GM11168 (cell line): Measurements from ENCODE around the gene ZC3H13.

Experiments used
- in situ Hi-C: fragments of 300-500 bp; cut with MboI; formaldehyde crosslinking; loops from one replicate; pipeline ENCODE4 v1.12.0; 2022; ENCODE audit warnings: low sequenced_read_pairs; ENCODE audit not compliant: unreplicated experiment

The ZC3H13 gene

DNA sequence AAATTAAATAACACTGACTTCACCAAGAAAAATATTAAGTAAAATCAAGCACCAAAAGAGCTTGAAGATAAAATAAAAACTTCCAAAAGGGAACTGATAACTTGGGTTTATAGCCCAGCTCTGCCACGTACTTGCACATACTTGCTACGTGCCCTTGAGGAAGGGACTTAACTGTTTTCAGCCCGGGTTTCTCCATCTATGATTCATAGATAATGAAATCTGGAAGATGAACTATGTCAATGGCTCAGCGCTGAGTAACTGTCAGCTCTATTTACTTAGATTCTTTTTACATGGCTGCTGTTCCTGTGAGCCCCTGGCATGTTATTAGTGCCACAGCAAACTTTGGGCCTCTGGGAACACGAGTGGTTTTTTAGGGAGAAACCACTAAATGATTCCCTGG is 9.6 kb upstream of the ZC3H13 start:
- in situ Hi-C loops, result no loop called here

DNA sequence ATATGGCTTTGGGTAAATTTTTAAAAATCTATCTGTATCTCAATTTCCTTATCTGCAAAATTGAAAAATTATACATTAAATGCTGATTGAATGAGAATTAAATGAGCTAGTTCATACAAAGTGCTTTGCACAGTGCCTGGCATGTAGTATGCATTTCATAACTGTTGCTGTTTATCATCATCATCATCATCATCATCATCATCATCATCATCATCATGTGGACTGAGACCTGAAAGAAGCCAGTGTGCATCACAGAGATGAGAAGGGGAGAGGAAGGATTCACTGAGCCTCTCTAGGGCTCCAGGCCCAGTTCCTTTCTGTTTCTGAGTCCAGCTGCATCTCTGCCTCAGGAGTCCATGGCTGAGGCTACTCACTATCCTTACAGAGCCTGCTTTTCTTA is 6.9 kb upstream of the ZC3H13 start:
- in situ Hi-C loops, result no loop called here

DNA sequence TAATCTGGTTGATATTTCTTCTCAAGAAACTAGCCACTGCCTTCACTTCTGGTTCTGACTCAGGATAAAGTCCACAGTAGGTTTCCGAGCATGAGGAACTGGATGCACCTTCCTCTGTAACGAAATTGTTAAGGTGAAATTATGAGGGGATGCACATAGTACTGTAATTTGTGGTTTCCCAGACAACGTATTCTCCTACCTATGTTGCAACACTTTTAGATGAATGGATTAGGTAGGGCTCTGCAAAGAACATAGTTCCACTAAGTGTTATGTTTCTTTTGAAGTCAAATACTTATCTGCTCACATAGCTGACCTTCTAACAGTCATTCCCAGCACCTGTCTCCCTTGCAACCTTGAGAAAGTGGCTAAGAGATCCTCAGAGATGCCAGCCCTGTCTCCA is 5.7 kb upstream of the ZC3H13 start:
- in situ Hi-C loops, result no loop called here

DNA sequence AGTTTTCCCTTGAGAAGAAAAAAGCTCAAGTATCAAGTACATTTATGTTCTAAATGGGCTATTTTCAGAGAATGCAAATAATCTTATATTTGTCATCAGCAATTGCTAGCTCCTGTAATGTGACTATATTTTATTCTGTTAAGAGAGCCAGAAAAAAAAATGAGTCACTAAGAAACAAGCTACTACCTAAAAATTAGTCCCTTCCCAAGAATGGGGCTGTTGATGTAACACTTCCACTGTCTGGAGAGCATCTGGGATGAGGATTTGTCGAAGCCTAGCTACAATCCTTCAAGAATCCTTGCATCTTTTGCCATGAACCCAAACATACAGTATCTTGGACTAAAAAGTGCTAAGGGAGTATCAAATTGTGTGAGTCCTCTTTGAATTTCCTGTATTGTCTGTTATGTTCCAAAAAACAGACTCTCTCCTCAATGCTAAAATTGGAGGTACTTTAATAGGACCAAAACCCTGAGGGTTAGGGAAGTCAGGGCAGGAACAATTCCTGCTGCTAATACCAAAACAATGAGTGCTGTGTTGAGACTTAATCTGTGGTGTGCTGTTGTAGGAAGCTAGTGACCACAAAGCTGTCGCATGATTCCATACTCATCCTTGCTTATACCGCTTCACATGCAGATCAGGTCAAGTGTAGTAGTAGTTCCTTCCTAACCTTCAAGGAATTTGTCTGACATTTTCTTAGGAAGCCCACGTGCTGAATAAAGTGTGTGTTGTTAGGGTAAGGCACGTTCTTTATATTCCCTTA is 4.9 kb upstream of the ZC3H13 start:
- in situ Hi-C loops, result no loop called here

DNA sequence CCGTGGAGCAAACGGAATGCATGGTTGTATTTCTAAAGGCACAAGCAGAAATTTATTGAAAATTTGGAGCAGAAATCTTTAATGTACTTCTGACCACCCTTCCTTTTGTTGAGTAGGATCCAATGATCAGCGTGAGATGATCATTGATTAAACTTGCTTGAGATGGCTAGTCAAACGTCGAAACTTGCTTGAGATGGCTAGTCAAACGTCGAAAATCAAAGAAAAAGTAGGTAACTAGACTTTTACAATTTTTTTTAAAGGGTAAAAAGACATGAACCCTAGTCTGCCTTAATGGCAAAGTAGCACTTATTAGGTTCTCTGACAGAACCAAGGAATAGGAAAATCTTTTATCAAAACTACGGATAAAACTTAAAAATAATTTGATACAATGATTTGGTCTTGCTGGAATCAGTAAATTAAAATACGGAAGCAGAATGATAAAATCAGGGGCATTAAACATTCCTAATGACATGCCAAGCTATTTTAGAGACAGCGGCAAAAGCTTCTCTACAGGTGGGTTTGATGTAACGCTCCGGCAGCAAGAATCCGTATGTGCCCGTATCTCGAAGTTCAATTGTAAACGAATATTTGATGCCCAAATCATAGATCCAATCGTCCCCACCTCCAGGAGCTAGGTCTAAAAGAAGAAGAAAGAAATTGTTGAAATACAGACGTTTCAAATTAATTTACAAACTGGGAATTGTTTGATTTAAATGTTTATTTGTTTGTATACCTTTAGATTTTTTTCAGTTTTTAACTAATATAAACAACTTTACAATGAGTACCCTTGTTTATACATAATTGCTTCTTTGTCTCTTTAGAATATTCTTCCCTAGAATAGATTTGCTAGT is 841 bp upstream of the ZC3H13 start:
- in situ Hi-C loops, result no loop called here

DNA sequence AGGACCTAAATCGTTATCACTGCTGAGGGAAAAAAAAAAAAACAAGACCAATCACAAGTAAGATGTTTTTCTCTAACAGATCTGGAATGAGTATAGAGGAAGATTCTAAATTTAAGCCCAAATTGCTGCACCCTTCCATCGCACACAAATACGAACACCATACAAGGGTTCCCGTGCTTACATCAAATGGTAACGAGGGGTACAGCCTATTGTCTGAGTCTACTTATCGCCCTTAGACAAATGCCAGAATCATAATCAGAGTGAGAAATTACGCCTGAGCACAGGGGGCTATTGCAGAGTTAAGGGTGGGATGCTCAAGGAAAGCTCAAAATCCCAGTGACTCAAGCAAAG is 603 bp downstream of the ZC3H13 start:
- in situ Hi-C loops, result no loop called here

DNA sequence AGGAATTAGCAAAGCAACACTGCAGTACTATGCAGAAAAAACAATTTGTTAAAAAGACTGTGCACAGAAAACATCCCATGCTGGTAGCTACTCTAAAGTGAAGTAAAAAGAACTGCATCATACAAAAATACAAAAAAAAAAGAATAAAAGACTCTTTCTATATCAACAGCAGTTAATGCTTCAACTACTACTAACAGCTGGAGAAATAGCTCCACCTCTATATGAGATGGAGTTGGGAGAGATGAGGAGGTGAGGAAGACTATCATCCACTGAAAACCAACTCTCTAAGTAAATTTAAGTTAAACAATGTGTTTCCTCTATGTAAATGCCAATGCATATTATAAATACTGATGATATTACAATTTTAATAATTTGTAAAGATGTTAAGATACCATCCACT is 1.8 kb downstream of the ZC3H13 start:
- in situ Hi-C loops, result no loop called here

DNA sequence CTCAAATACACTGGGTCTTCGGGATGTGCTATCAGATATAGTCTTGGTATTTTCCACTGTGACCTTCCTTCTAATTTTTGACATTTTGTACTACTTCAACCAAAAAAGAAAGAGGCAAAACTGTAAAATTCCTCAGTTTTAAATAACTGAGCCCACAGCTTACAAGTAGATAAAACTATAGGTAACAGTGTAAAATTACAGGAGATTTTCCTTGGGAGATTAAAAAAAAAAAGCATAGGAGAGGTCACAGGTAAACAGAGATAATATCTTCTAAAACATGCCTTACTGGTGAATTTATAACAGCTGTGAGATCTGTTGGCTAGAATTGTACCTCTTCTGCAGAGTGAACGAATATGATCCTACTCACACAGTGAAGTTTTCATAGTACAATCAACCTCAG is 7.1 kb downstream of the ZC3H13 start:
- in situ Hi-C loops, result no loop called here

DNA sequence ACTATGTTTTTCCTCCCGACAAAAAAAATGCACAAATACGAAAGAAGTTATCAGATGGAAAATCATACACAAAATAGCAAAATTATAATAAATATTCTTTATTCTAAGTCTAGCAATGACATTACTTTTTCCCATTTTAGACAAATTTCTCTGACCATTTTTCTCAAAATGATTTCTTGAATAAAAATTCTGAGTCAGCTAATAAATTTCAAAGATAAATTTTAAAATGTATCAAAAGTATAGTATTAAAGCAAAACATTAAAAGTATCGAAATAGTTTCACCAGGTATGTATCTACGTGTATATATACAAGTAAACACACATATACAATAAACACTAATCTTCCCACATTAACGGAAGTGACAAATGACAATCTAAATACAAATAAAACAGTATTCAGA is 8.9 kb downstream of the ZC3H13 start:
- in situ Hi-C loops, result no loop called here

DNA sequence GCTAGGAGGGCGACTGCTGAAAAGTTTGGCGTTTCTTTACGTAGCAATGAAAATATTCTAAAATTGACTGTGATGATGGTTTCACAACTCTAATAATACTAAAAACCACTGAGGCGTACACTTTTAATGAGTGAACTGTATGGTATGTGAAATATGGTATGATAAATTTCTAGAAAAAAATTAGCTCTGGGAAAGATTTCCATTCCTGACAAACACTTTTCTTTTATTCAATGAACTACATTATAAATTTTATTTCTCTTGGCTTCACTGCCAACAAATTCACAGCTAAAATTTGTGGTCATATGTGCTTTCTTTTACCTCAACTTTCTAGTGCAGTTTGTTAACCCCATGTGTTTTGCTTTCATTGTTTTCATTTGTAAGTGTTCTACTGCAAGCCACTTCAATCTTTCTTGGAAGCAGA is 11.1 kb downstream of the ZC3H13 start:
- in situ Hi-C loops, result no loop called here

DNA sequence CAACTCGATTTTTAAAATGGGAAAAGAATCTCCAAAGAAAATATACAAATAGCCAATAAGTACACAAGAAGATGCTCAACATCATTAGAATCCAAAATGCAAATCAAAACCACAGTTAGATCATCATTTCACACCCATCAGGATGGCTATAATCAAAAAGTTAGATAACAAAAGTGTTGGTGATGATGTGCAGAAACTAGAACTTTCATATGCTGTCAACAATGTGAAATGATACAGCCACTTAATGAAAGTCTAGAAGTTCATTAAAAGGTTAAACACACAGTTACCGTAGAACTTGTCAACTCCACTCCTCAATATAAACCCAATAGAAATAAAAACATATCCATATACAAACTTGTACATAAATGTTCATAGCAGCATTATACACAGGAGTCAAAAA is 11.8 kb downstream of the ZC3H13 start:
- in situ Hi-C loops, result no loop called here

DNA sequence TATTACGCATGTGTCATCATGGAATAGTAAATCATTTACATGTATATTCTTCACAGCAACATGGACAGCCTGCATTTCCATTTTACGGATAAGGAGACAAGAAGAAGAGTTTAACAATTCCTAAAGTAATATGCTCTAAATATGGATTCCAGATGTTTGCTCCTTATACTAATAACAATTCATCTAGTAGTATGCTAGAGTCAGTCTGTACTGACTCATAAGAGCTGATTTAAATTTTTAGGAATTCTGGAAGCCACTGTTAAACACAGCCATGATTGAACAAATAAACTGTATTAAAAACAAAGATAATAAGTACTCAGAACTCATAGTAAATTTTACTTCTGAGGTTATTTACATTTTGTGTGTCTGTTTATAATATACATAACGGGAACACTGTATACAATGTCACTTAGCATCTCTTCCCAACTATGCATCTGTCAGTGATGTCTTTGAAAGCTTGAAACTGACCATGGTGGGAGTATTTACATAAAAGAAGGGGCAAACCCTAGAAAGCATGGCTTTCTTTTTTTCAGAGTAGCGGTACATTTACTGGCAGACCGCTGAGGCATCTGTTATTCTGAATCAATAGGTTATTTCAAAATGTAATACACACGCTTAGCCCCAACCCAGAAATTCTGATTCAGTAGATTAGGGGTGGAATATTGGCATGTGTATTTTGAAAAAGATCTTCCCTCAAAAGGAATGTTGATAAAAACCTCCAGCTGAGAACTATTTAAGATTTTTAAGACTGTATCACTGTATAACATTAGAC is 12.9 kb downstream of the ZC3H13 start:
- in situ Hi-C loops, result no loop called here

DNA sequence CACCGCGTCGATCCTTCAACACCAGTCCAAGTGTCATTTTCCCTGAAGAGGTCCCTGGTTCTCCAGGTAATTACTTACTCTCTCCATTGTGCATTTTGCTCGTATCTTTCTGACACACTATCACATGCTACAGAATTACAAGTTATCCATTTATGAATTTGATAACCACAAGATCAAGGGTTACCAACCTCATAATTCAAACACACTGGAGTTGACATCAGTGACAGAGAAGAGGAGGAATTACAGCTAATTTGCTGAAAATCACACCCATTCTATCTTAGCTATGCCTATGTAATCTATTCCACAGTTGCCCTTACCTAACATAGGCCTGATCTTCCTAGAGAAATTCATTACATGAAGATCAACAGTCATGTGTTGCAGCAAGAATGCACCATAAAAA is 14.2 kb downstream of the ZC3H13 start:
- in situ Hi-C loops, result no loop called here

DNA sequence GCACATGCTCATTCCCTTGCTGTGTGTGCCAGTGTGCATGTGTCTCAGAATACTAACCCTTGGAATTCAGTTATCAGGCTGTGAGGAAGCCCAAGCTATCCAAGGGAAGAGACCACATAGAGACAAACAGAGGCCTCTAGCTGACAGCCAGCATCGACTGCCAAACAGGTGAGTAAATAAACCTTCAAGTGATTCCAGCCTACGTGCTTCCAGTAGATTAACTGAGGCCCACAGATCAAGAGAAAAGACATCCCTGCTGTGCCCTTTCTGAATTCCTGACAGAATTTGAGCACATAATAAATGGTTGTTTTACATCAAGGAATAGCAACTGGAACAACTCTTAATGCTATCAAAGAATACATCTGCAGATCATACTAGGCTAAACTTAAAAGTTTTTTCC is 17.5 kb downstream of the ZC3H13 start:
- in situ Hi-C loops, result no loop called here

DNA sequence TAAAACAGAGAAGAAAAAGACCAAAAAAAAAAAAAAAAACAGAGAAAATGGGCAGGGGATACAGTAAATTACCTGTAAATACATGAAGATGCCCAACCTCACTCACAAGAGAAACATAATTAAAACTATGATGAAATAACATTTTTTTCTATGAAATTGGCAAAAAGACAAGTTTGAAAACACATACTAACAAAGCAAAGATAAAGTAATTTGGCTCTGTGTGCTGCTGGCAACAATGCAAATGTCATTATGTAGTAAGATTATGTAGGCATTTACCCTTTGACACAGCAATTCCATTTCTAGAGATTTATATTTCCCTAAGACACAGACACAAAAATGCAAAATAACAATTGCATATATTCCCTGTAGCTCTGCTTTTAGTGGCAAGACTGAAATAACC is 20.2 kb downstream of the ZC3H13 start:
- in situ Hi-C loops, result no loop called here

DNA sequence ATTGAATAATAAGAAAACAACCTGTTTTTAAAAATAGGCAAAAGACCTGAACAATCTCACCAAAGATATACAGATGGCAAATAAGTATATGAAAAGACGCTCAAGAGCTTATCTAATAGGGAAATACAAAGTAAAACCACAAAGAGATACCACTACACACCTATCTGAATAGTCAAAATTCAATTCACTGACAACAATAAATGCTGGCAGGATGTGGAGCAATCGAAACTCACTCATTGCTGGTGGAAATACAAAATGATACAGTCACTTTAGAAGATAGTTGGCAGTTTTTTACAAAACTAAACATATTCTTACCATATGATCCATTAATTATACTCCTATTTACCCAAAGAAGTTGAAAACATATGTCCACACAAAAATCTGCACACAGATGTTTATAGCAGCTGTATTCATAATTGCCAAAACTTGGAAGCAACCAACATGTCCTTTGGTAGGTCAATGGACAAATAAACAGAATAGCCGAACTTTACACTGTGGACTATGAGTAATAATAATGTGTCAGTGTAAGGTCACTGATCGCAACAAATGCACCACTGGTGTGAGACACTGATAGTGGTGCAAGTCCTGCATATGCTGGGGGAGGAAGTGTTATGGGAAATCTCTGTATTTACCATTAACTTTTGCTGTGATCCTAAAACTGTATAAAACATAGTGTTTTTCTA is 20.8 kb downstream of the ZC3H13 start:
- in situ Hi-C loops, result no loop called here

DNA sequence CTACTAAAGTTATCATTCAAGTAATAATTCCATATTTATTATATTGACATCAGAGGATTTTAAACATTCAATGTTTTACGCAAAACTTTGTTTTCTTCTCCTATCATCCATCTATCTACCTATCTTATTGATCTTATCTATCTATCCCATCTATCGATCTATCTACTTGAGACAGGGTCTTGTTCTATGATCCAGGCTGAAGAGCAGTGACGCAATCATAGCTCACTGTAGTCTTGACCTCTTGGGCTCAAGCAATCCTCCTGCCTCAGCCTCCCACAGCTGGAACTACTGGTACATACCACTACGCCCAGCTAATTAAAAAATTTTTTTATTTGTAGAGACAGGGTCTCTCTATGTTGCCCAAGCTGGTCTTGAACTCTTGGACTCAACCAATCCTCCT is 27.4 kb downstream of the ZC3H13 start:
- in situ Hi-C loops, result no loop called here

DNA sequence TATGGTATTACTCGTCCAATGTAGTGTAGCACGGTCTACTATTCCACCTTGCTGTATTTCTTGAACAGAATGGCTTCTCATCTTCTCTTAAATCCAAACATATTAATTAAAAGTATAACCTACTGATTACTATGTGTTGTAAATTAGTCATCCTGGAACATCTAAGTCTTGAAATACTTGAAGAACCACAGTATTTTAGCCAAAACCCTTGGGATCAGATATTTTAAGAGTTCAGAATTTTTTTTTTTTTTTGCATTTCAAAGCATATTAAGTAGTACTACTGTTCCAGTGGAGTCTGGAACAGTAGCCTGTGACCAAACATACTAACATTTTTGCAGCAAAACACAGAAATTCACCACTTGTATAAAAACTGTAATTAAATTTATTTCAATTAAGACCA is 30.1 kb downstream of the ZC3H13 start:
- in situ Hi-C loops, result no loop called here

DNA sequence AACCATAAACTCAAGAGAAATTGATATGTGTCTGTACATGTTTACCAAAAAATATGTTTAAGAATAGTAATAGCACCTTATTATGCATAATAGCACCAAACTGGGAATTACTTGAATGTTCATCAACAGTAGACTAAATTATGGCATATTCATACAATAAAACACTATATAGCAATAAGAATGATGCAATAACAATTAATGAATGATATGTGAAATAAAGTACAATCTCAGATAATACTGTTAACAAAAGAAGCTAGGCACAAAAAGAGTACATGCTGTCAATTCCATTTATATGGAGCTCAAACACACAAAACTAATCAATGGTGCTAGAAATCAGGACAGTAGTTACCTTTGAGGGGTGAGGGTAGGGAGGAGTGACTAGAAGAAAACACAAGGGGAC is 36.3 kb downstream of the ZC3H13 start:
- in situ Hi-C loops, result no loop called here

DNA sequence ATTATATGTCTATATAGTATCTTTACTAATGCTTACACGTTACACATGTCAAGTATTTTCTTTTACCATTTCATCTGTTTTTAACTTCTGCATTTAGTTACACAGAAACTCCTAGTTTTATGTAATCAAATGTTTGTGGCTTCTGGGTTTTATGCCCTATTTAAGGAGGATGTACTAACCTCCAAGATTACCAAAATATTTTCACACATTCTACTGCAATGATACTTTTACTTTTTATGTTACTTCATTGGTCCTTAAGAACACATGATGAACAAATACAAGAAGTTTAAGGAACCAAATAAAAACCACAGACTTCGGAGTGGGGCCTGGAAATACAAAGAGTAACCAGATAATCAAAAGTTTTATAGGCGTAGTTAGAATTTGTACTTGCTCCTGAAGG is 37.2 kb downstream of the ZC3H13 start:
- in situ Hi-C loops, result no loop called here

DNA sequence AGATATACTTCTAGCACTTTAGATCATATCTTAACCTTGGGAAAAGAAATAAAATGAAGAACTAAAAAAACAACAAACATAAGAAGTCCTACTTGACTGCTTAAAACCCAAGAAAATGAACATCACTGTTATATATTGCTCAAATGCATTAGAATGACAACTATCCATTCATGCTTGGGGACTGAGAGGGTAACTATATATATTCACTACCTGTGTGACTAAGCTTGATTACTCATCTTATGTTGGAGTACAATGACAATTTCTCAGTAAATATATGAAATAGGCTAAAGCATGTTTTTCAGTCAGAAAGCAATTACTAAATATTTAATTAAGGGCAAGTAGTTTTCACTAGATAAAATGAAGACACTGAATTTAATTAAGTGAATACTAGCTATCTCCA is 40.1 kb downstream of the ZC3H13 start:
- in situ Hi-C loops, result no loop called here
